Measurements from ENCODE around the gene TALDO1. TPM values are rescaled to one million over a fixed set of nuclear protein-coding genes. Genes with fewer than 3 reads are reported as not detected.

Gene TALDO1
- total and polyA plus RNA-seq, 2 donors (not counting 3 experiments of a cell fraction or from before 2014, with no cell fraction given): 211 to 294 TPM

- Histone ChIP-seq H3K27ac (ENCODE audit: insufficient read depth, low read depth, low read length) (no peak overlapping the region), H3K27me3 (ENCODE audit: control insufficient read depth in 2 of 2, insufficient read depth in 2 of 2, low read length in 2 of 2) (no peaks in the 10 kb centered on the region), H4K20me1 (replicated peaks; ENCODE audit: control insufficient read depth, extremely low read depth, insufficient read depth, low read length) (no peaks in the 10 kb centered on the region), H3K9me1 (replicated peaks; ENCODE audit: control insufficient read depth, extremely low read depth, insufficient read depth, low read length) (no peaks in the 10 kb centered on the region), H3K4me1 (ENCODE audit: control insufficient read depth, extremely low read depth, insufficient read depth, low read length) (peaks cover 6% of the 10 kb centered on the region), H3K9ac (replicated peaks; ENCODE audit: extremely low read depth, insufficient read depth, low read length) (no peak overlapping the region), H3K36me3 (ENCODE audit: control insufficient read depth in 2 of 2, extremely low read depth in 1 of 2, insufficient read depth in 2 of 2, low read length in 2 of 2) (no peaks in the 10 kb centered on the region), H3K79me2 (ENCODE audit: control insufficient read depth, insufficient read depth, low read length) (peaks cover 14% of the 10 kb centered on the region), H3K4me3 (replicated peaks in 1 of 3; ENCODE audit: insufficient read depth in 1 of 3, low read depth in 1 of 3, low read length in 3 of 3) (no peak overlapping the region), H3K9me3 (replicated peaks; ENCODE audit: control insufficient read depth, insufficient read depth, low read length) (no peaks in the 10 kb centered on the region), H3K4me2 (ENCODE audit: insufficient read depth, low read length) (no peak overlapping the region), H2AFZ (ENCODE audit: low read depth, low read length) (no peak overlapping the region)
- no peak for TF ChIP-seq MYC (IDR thresholded peaks at IDR 0.05; ENCODE audit: low read depth, low read length)
- TF ChIP-seq JUN (IDR thresholded peaks at IDR 0.05; ENCODE audit: borderline replicate concordance, insufficient read depth, insufficient read length, low read depth): no peak
- TF ChIP-seq EZH2 (IDR thresholded peaks at IDR 0.05; ENCODE audit: borderline replicate concordance, low read depth, low read length, severe bottlenecking): no peak
- no peak for TF ChIP-seq POLR2A (IDR thresholded peaks at IDR 0.05; ENCODE audit: low read depth, low read length)
- TF ChIP-seq MAX (IDR thresholded peaks at IDR 0.05; ENCODE audit: insufficient read depth, insufficient read length): no peak
- CTCF ChIA-PET: interaction anchor here (1.1 to 1.8 kb wide), 3 partner anchors 7 to 33 kb away, joined by 6 to 9 read pairs (median 6); no protein-coding TSS in a partner anchor
- dilution Hi-C loops (cut with MboI; ENCODE audit: extremely low pct_ligation_motif_present, low sequenced_read_pairs): no loop called here
- intact Hi-C loops (cut with micrococcal nuclease): loop anchor here (2.0 kb wide), 1 partner anchor 14 kb away; no protein-coding TSS in a partner anchor
- no peak for DNase-seq (ENCODE audit: low read depth, low spot score)
- no peak for FAIRE-seq
- BruUV-seq (replicated peaks): no TSS peak
- POLR2A ChIA-PET: no interaction called here
These were observed 35.3 kb downstream of the TALDO1 start for GRCh38 chr11:782264-783174.

DNA sequence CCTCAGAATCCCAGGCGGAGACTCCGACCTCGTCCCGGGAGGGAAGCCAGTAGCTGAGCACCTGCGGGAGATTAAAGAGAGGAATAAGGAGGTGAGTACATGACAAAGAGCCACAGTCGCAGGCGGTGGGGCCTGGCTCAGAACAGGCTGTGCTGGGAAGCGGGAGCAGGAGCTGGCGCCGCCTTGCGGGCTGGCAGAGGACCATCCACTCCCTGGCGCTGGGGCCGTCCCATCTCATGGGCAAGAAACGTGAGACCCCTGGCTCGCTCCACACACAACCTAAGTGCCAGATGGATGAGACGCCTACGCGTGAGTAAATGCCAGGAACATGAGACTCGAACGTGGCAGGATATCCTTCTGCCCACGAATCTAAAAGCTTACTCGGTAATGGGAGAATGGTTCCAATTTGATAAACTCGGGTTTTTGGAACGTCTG, 36.3 kb downstream of the TALDO1 start:
- H3K4me1 ChIP-seq (ENCODE audit: control insufficient read depth, extremely low read depth, insufficient read depth, low read length): no peaks in the 10 kb centered on the region
- DNase-seq (ENCODE audit: low read depth, low spot score): peak; percentile 80
- no peaks in the 10 kb centered on the region for H3K9me3 ChIP-seq (replicated peaks; ENCODE audit: control insufficient read depth, insufficient read depth, low read length)
- CTCF ChIA-PET: interaction anchor here (0.9 to 1.8 kb wide), 7 partner anchors 8 to 267 kb away, joined by 3 to 9 read pairs (median 4); partner anchors contain the start of gene RPLP2
- no peaks in the 10 kb centered on the region for H3K36me3 ChIP-seq (ENCODE audit: control insufficient read depth in 2 of 2, extremely low read depth in 1 of 2, insufficient read depth in 2 of 2, low read length in 2 of 2)
- no peaks in the 10 kb centered on the region for H3K27me3 ChIP-seq (ENCODE audit: control insufficient read depth in 2 of 2, insufficient read depth in 2 of 2, low read length in 2 of 2)
- no TSS peak for BruUV-seq (replicated peaks)
- intact Hi-C loops (cut with micrococcal nuclease) (loop anchor here (2.0 kb wide), 1 partner anchor 13 kb away; no protein-coding TSS in a partner anchor), dilution Hi-C loops (cut with MboI; ENCODE audit: extremely low pct_ligation_motif_present, low sequenced_read_pairs) (no loop called here)
- POLR2A ChIA-PET: no interaction called here
- peaks cover 4% of the 10 kb centered on the region for H3K79me2 ChIP-seq (ENCODE audit: control insufficient read depth, insufficient read depth, low read length)
- H3K4me3 ChIP-seq (replicated peaks in 1 of 3; ENCODE audit: insufficient read depth in 1 of 3, low read depth in 1 of 3, low read length in 3 of 3): no peak overlapping the region
- no peaks in the 10 kb centered on the region for H4K20me1 ChIP-seq (replicated peaks; ENCODE audit: control insufficient read depth, extremely low read depth, insufficient read depth, low read length)
- no peak overlapping the region for H3K27ac ChIP-seq (ENCODE audit: insufficient read depth, low read depth, low read length)
- FAIRE-seq: peak; percentile 83
- TF ChIP-seq CTCF (IDR thresholded peaks at IDR 0.05; ENCODE audit: extremely low read depth in 1 of 2, insufficient read depth in 1 of 2, low read depth in 1 of 2, low read length in 2 of 2): peak; percentile 82 to 93
- no peak for TF ChIP-seq JUN (IDR thresholded peaks at IDR 0.05; ENCODE audit: borderline replicate concordance, insufficient read depth, insufficient read length, low read depth)
- TF ChIP-seq EZH2 (IDR thresholded peaks at IDR 0.05; ENCODE audit: borderline replicate concordance, low read depth, low read length, severe bottlenecking): no peak
- TF ChIP-seq MYC (IDR thresholded peaks at IDR 0.05; ENCODE audit: low read depth, low read length): no peak
- peak; percentile 22 for TF ChIP-seq POLR2AphosphoS5 (IDR thresholded peaks at IDR 0.05; ENCODE audit: insufficient read depth, low read depth, low read length)
- no peak for TF ChIP-seq POLR2A (IDR thresholded peaks at IDR 0.05; ENCODE audit: low read depth, low read length)
- no peak for TF ChIP-seq GATA2 (IDR thresholded peaks at IDR 0.05; ENCODE audit: insufficient read depth, insufficient read length, low read depth, low read length)
- no peak for TF ChIP-seq MAX (IDR thresholded peaks at IDR 0.05; ENCODE audit: insufficient read depth, insufficient read length)
- TF ChIP-seq FOS (IDR thresholded peaks at IDR 0.05; ENCODE audit: borderline replicate concordance, insufficient read depth, low read length): no peak
- no peak overlapping the region for H3K9ac ChIP-seq (replicated peaks; ENCODE audit: extremely low read depth, insufficient read depth, low read length)
- no peaks in the 10 kb centered on the region for H3K9me1 ChIP-seq (replicated peaks; ENCODE audit: control insufficient read depth, extremely low read depth, insufficient read depth, low read length)
- H3K4me2 ChIP-seq (ENCODE audit: insufficient read depth, low read length): no peak overlapping the region
- no peak overlapping the region for H2AFZ ChIP-seq (ENCODE audit: low read depth, low read length)

Data from endothelial cell of umbilical vein (primary cell).